Activated CD4-positive, alpha-beta T cell treated with anti-CD3 and anti-CD28 coated beads for 4 hours (primary cell): ENCODE results near the gene SCUBE1.
"Not testable (repeated sequence)": the region's sequence is repeated elsewhere in the genome, so short reads cannot be mapped to it uniquely, and the experiment has no call there.

Experiments
- DNase-seq, 2 donors: peaks; one replicate each; pipeline ENCODE4 v3.0.0-alpha.2; 2020

Gene SCUBE1

GRCh38 chr22:43299736-43300135 lies 43.4 kb downstream of the SCUBE1 start:
- no peak for DNase-seq

GRCh38 chr22:43298062-43298801 lies 44.9 kb downstream of the SCUBE1 start:
- DNase-seq = no peak

DNA sequence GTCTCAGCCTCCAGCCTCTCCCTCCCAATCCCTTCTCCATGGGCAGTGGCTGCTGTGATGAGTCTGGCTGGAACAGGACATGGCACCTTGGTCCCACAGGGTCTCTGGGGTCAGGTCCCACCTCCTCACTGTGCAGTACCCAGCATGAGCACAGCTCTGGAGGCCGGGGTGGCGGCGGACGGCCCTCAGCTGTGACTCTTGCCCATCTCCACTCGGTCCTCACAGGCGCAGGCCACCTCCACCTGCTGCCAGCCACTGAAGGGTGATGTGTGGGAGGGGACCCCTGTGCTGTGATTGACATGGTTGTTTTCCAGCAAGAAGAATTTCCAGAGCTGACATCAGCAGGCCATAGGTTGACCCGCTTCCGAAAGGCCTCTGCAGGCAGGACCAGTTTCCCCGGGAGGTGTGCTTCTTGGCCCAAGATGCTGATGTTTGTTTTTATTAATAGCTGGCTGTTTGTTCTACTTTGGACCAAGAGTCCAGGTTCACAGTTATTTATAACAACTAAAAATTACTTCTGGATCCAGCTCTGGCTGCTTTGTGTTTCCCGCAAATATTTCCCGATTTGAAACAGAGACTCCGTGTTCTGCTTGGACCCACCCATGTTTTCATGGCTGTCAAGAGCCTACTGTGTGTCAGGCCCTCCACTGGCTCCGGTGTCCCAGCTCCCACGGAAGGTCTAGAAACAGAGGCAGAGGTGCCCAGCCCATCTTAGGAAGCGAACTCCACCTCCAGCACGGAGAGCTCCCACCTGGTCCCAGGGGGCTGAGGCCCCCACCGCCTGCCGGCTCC lies 45.7 kb downstream of the SCUBE1 start:
- no peak for DNase-seq

DNA sequence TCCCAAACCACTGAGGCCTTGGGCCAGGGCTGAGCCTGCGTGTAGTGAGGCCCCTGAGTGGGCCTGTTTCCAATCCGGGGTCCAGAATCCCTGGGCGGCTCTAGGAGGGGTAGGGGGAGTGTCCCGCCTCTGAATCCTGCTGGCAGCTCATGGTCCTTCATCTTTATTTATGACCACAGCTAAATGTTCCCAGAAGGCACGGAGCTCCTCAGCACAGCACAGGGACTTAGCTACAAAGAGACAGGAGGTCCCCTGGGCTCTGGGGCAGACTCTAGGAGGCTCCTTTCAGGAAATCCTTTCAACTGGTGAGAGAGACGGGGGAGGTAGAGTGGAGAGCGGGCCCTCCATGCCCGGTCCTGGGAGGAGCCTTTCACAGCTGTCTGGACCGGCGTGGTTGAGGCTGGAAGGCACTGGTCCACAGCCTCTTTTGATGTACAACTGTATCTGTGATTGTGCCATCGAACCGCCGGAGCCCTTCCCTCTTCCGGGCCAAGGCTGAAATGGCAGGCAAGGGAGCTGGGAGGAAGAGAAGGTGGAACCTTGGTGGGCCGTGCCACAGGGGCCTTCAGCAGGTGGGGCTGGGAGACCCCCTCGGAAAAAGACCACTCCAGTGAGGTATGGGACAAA lies 46.8 kb downstream of the SCUBE1 start:
- no peak for DNase-seq

- no peak for DNase-seq
These were observed 47.5 kb downstream of the SCUBE1 start for GRCh38 chr22:43295660-43296059.

- DNase-seq = no peak
These were observed 48.0 kb downstream of the SCUBE1 start for GRCh38 chr22:43295173-43295572.

DNA sequence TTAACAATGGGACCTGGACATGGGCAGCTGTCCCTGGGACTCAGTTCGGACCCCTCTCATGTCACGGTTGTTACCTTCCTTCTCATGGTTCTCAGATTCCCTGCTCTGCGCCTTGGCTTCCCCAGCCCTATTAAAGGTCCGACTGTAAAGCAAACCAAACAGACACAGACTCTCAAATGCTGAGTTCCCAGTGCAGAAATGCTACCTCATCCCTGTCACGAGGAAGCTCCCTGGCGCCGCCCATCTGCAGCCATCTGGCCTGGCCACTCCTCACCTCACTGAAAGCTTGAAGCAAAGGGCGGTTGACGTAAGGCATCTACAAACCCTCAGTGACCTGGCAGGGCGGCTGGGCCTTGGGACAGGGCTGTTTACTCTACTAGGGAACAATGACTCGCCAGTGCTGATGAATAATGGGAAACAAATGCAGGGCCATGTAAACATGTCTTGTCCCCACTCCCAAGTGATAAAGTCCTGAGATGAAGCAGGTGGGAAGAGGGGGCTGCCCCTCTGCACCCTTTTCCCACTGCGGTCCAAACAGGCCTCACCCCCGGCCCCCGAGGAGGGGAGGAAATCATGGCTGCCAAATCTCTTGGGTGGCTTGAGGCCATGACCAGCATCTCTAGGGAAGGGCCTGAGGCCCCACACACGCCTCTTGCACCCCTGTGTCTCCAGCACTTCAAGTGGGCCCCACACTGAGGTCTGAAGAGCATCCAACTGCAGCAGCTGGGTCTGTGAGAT lies 49.3 kb downstream of the SCUBE1 start:
- DNase-seq = no peak

- DNase-seq = no peak
These were observed 49.9 kb downstream of the SCUBE1 start for GRCh38 chr22:43293259-43293654.

GRCh38 chr22:43292630-43293018 lies 50.5 kb downstream of the SCUBE1 start:
- DNase-seq = no peak

DNA sequence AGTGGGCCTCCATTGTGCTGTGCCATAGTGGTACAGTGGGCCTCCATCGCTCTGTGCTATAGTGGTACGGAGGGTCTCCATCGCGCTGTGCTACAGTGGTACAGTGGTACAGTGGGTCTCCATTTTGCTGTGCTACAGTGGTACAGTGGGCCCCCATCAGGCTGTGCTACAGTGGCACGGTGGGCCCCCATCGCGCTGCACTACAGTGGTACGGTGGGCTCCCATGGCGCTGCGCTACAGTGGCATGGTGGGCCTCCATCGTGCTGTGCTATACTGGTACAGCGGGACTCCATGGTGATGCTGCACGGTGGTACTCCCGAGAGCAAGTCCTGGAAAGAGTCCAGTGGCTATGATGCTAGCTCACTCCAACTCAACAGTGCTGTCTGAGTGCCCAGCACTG lies 51.8 kb downstream of the SCUBE1 start:
- no peak for DNase-seq

DNA sequence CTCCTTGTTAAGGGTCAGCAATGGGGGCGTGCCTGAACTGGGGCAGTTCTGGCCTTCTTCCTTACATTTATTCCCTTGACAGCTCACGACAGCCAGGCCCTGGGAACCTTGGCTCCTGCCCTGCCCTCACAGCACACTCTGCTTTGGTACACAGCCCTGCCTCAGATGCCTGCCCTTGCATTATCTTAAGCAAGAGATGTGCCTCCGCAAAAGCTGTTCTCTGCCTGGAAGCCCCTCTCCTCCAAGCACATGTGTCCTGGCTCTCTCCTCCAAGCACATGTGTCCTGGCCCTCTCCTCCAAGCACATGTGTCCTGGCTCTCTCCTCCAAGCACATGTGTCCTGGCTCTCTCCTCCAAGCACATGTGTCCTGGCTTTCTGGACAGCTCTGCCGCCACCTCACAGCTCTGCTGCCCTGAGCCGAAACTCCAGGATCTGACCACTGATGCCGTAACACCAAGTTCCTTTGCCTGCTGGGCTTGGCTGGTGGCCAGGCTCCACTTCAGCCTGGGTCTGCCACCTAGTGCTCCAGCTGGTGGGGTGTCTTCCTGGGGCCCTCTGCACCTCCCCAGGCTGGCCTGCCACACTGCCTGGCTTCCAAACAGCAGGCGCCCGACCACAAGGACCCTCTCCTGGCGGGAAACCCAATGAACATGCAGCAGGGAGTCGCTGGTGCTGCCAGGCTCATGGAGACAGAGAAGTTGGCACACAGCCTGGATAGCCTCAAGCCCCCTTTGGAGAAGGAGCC lies 53.0 kb downstream of the SCUBE1 start:
- no peak for DNase-seq

DNA sequence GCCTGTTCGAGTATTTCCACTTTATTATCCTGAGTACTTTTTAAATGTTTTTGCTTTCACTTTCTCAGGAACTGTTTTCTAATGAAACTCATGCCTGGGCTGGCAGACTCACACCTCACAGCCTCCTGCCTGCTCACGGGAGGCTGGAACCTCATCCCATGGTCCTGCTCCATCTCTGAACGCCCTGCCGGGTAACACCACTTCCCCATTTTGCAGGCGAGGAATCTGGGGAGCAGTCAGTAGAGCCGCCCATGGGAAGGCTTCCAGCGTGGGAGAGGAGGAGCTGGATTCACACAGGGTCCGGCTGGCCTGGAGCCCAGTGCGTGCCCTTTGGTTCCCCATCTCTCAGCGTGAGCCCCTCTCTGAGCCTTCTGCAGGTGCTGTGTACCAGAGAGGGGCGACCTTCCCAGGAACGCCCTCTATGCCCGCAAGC lies 53.6 kb downstream of the SCUBE1 start:
- no peak for DNase-seq

DNA sequence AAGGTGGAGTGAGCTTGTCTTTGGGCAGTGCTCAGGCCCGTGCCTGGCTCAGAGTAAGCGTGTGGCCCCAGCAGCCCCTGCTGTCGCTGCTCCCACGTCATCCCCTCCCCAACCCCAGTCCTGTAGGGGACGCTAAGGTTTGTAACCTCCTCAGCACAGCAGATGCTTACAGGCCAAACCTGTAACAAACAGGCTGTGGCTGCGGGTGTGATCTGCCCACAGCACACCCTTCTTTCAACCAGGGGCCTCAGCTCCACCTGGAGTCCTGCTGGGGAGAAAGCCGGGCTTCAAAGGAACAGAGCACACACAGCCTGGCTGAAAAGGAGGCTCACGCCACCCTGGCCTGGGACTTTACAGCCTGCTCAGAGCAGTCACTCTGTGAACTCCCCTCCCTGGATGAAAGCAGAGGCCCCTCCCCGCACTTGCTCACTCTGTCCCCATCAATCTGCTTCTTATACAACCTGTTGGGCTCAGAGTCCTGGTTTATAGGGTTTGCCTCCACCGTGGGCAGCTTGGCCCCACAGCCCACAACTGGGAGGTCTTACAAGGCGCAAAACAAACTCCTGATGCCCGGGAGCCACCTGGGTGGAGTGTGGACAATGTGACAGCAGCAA lies 54.3 kb downstream of the SCUBE1 start:
- no peak for DNase-seq

DNA sequence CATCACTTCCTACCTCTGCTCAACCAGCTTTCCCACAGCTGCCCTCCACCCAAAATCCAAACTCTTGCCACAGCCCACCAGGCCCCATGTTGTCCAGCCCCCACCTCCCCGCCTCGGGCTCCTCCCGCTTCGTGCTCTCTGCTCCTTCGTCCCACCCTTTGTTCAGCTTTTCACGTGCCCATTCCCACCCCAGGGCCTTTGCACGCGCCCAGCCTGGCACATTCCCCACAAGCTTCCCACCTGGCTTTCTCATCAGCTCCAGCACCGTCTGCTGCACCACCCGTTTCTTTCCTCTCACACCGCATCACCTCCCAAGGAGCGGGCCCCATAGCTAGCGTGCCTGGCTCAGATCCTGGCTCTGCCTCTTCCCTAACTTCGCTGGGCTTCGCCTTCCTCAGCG lies 54.8 kb downstream of the SCUBE1 start:
- DNase-seq = no peak

GRCh38 chr22:43287441-43287840 lies 55.7 kb downstream of the SCUBE1 start:
- no peak for DNase-seq

GRCh38 chr22:43281394-43281793 lies 61.8 kb downstream of the SCUBE1 start:
- no peak for DNase-seq

DNA sequence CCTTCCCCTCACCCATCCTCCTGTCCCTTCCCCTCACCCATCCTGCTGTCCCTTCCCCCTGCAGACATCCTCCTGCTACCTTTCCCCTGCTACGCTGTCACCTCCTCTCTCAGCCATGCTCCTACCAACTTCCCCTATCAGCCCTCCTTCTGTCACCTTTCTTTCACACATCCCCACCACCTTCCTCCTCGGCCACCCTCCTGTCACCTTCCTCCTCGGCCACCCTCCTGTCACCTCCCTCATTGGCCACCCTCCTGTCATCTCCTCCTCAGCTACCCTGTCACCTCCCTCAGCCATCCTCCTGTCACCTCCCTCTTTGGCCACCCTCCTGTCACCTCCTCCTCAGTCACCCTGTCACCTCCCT lies 62.7 kb downstream of the SCUBE1 start:
- DNase-seq = not testable (repeated sequence)

DNA sequence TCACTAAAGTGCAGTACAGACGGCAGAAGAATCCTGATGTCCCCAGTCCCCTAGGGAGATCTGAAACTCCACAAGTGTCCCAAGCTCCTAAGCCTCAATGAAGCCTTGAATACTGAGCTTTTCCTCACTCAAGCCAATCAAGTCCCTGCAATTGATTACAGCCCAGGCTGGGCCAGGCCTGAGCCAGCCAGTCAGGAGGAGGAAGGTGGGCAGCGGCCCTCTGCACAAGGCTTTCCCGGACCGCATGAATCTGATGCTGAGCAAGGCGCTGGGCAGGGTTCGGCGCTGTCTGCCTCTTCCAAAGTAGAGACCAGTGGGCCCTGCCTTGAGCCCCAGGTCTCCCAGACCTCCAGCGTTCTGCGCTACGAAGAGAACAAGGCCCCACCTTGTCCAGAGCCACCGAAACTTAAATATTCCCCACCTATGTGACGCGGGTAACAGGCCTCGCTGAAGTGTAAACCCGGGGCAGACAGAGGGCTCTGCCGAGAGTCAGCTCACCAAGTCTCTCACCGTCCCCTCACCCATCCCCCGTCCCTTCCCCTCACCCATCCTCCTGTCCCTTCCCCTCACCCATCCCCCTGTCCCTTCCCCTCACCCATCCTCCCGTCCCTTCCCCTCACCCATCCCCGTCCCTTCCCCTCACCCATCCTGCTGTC lies 63.2 kb downstream of the SCUBE1 start:
- DNase-seq = no peak

DNA sequence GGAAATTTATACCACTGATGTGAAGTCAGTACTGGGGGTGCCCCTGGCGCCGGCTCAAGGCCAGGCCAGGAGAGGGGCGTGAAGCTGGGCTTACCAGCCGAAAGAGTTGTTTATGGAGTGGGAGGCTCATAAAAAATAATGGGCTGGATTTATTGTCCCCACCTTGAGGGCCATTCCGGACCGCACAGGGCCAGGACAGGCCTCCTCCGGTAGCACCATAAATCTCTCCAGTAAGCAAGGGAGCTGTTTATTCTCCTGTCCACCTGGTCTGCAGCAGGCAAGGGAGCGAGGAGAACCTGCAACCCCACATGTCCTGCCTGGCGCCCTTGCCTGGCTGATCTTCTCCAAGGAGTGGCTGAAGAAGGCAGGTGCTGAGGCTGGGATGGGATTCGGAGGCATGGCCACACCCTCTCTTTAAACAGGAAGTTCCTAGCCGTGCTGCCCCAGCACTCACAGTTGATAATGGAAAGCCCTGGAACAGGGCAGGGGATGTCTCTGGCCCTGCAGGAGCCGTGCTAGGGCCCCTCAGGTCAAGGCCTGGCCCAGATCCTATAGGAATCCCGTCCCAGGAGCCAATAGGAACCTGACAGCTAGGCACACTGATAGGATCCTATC lies 65.1 kb downstream of the SCUBE1 start:
- no peak for DNase-seq

- DNase-seq = no peak
These were observed 66.1 kb downstream of the SCUBE1 start for GRCh38 chr22:43277091-43277490.

GRCh38 chr22:43276321-43276720 lies 66.9 kb downstream of the SCUBE1 start:
- no peak for DNase-seq
